Activated CD8-positive, alpha-beta memory T cell treated with anti-CD3 and anti-CD28 coated beads, Interleukin-2, amount 50 U/mL, for 4 hours (primary cell): ENCODE results near the gene RNF126.
"Not testable (repeated sequence)": the region's sequence is repeated elsewhere in the genome, so short reads cannot be mapped to it uniquely, and the experiment has no call there.

ENCODE experiments used
- DNase-seq: peaks from one replicate; pipeline ENCODE4 v3.0.0-alpha.2; 2020

The RNF126 gene

DNA sequence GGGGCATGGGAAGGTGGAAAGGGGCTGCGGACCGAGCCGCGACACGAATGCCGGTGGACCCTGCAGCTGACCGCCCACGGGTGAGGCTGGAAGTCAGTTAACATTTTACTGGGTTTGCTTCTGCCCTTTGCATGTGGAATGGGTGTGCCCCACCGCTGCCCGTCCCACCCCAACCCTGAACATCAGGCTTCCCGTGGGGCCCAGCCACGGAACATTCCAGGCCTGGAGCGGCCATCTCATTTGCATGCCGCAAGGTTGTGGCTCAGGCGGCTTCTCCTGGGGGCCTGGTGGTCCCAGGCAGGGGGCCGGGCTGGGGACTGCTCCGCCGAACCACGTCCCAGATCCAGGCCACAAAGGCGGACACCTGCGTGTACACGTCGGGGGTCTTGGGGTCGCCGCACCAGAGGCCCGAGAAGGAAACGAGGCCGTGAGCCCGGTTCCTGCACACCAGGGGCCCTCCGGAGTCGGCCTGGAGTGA, 22.5 kb upstream of the RNF126 start:
- DNase-seq, result no peak

DNA sequence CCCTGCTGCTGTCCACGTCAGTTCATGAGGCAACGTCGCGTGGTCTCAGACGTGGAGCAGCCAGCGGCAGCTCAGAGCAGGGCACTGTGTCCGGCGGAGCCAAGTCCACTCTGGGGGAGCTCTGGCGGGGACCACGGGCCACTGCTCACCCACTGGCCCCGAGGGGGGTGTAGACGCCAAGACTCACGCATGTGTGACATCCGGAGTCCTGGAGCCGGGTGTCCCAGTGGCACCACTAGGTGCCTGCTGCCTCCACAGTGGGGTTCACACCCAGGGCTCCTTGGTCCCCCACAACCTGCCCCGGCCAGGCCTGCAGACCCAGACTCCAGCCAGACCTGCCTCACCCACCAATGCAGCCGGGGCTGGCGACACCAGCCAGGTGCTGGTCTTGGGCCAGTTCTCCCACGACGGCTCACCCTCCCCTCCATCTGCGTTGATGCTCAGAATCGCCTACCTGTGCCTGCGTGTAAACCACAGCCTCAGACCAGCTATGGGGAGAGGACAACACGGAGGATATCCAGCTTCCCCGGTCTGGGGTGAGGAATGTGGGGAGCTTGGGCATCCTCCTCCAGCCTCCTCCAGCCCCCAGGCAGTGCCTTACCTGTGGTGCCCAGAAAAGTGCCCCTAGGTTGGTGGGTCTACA, 19.8 kb upstream of the RNF126 start:
- DNase-seq, result no peak

DNA sequence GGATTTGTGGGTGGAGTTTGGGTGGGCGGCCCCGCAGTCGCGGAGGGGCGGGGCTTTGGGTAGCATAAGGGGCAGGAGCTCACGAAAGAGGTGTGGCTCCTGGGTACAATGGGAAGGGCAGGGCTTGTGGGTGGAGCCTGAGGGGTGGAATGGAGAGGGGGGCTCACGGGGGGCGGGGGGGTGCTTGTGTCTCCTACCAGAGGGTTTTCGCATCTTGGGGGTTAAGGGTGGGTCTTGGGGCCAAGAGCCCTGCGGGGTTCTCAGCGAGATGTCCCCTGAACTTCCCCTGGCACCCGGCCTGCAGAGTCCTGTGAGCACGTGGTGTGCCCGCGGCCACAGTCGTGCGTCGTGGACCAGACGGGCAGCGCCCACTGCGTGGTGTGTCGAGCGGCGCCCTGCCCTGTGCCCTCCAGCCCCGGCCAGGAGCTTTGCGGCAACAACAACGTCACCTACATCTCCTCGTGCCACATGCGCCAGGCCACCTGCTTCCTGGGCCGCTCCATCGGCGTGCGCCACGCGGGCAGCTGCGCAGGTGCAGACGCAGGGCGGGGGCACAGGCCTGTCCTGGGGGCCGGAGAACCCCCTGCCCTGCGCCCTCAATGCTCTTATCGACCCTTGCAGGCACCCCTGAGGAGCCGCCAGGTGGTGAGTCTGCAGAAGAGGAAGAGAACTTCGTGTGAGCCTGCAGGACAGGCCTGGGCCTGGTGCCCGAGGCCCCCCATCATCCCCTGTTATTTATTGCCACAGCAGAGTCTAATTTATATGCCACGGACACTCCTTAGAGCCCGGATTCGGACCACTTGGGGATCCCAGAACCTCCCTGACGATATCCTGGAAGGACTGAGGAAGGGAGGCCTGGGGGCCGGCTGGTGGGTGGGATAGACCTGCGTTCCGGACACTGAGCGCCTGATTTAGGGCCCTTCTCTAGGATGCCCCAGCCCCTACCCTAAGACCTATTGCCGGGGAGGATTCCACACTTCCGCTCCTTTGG, 18.3 kb upstream of the RNF126 start:
- peak; percentile 90 for DNase-seq

DNA sequence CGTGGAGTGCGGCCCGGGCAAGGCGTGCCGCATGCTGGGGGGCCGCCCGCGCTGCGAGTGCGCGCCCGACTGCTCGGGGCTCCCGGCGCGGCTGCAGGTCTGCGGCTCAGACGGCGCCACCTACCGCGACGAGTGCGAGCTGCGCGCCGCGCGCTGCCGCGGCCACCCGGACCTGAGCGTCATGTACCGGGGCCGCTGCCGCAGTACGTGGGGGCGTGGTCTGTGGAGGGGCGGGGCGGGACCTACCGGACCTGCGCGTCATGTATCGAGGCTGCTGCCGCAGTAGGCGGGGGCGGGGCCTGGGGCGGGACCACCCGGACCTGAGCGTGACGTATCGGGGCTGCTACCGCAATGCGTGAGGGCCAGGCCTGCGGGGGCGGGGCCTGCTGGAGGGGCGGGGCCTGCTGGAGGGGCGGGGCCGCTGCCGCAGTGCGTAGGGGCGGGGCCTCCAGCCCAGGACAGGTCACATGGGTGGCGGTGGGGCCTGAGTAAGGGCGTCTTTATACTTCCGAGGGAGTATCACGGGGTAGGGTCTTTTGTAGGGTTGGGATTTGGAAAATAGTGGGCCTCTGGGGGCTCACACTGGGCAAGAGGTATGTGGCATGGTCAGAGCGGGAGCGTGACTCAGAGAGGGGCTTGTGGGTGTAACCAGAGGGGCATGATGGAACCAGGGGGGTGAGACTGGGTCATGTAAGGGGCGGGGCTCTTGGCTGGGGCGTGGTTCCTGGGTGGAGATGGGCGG, 17.4 kb upstream of the RNF126 start:
- peak; percentile 100 for DNase-seq

DNA sequence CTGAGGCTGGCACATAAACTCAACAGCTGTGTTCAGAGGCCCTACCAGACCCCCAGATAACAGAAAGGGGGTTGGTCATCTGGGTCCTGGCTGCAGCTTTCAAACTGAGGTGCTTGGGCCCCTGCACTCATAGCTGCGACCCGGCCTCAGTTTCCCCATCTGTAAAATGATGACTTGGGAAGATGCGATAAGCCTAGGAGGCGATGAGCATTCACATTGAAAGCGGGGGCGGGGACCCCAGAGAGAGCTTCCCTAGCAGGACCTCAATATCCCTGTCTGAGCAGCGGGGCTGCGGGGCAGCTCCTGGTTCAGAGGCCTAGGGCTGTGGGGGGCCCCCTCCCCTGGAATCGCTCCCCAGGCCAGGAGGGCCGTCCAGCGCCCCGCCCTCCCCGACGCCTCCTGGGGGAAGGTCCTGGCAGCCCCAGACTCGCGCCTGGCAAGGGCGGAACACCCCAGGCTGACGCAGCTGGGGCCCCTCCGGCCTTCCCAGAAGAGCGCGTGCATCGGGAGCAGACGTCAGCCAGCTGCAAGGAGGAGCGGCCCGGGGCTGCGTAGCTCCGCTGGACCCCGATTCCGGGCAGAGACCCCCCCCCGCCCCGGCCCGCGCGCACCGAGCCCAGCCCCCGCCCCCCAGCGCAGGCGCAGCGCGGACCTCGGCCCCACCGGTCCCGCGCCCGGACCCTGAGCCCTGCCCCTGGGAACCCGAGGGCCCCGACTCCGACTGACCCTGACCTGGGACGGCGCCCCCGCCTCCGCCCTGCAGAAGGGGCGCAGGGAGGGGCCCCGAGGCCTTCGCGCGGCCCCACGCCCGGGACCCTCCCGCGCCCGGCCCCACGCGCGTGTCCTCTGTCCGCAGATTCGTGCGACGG, 16.6 kb upstream of the RNF126 start:
- DNase-seq, result no peak

DNA sequence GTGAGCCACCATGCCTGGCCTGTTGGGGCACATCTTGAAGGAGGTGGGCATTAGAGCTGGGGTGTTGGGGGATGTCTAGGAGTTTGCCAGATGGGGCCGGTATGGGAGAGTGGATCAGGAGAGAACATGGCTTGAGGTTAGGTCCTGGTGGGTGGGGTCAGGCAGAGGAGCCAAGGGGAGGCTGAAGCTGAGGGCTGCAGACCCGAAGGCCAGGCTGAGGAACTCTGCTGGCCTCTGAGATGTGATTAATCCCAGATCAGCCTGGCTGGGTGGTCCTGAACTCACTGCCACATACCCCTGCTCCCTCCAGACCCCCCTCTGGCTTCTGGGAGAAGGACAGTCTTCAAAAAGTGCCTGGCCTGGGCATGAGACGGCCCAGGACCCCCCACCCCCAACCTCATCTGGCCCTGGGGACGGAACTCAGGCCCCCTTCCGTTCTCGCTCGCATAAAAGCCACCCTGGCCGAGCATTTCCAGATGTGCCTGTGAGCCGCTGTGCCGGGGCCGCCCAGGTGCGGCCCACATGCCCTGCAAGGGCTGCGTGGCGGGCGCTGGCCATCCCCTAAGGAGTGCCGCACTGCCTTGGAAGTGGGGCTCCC, 15.9 kb upstream of the RNF126 start:
- no peak for DNase-seq

DNA sequence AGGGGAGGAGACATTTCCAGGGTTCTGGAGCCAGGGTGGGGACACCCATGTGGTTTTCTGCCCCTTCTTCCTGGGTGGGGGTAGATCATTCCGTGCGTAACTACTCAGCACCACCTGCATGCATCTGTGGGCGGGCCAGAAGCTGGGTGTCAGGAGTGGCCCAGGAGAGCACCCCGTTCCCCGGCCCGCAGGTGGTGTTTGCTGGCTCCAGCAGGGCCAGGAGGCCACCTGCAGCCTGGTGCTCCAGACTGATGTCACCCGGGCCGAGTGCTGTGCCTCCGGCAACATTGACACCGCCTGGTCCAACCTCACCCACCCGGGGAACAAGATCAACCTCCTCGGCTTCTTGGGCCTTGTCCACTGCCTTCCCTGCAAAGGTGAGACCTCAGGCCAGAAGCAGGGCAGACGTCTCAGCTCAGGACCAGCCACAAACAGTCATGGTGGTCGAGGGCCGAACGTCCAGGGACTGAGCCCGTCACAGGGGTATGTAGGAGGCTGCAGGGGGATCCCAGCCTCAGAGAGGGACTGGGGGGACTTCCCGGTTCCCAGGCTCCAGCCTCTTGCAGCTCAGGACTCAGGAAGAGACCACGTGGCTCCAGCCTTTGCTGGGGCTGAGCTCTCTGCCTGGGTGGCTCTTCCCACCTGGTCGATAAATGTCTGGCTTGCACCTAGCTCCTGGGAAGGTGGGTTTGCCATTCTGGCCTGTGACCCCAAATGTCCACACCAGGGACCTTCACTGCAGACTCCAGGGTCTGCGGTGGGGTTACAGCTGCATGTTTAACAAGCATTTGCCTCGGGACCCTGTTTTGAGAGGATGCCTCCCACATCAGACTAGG, 14.8 kb upstream of the RNF126 start:
- DNase-seq, result no peak

DNA sequence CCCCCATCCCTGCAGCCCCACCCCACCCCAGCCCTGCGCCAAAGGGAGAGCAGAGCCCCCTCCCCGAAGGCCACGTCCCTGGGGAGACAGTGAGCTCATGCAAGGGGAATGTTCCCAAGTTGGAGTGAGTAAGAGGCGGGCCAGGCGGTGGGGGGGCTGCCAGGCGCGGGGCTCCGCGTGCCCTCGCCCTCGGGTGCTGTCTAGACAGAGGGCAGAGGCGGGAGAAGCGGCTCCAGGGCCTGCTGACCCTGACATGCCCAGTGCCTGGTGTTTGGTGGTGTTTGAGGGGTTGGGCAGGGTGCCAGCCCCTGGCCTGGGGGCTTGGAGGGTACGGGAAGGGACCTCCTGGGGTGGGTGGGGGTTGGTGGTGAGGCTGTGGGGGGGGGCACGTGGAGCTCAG, 14.2 kb upstream of the RNF126 start:
- no peak for DNase-seq

DNA sequence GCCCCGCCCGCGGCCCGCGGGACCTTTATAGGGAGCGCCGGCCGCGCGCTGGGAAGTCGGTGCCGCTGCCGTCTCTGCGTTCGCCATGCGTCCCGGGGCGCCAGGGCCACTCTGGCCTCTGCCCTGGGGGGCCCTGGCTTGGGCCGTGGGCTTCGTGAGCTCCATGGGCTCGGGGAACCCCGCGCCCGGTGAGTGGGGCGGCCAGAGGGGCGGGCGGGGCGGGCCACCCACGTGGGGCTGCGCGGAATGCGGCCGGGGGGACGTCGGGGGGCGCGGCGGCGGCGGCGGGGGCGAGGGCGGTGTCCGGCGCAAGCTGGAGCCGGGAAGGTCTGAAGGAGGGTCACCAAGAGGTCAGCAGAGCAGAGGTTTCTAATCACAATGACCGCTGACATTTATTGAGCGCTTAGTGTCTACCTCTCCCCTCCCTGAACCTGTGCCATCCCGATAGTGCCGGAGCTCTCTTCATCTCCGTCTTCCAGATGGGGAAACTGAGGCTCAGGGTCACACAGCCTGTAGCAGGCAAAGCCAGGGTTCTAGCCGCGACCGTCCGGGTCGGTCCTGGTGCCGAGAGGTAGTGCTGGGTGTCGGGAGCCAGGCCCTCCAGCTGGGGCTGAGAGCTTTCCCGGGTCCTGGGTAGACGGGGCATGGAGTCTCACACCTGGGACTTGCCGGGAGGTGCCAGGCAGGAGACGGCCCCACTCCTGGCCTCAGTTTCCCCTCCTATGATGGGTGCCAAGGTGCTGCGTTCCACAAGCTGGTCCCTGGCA, 13.5 kb upstream of the RNF126 start, which contains the start of gene FSTL3:
Gene FSTL3 (plus strand): TSS at position 54 of the 767 bp plus-strand sequence. CDS start 32 bp downstream, at position 86.
- DNase-seq, result no peak

DNA sequence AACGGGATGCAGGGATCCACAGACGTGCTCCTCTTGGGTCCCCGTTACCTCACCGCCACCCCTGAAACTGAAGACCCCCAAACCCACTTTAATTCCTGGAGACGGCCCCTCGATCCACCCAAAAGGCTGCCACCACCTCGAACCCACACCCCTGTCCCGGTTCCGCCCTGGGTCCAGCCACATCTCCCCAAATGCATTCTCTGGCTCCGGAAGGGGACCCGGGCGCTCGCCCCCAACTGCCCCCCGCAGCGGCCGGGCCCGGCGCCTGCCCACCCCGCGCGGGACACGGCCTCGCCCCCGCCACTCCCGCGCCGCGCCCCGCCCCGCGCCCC, 13.0 kb upstream of the RNF126 start:
- DNase-seq, result no peak

DNA sequence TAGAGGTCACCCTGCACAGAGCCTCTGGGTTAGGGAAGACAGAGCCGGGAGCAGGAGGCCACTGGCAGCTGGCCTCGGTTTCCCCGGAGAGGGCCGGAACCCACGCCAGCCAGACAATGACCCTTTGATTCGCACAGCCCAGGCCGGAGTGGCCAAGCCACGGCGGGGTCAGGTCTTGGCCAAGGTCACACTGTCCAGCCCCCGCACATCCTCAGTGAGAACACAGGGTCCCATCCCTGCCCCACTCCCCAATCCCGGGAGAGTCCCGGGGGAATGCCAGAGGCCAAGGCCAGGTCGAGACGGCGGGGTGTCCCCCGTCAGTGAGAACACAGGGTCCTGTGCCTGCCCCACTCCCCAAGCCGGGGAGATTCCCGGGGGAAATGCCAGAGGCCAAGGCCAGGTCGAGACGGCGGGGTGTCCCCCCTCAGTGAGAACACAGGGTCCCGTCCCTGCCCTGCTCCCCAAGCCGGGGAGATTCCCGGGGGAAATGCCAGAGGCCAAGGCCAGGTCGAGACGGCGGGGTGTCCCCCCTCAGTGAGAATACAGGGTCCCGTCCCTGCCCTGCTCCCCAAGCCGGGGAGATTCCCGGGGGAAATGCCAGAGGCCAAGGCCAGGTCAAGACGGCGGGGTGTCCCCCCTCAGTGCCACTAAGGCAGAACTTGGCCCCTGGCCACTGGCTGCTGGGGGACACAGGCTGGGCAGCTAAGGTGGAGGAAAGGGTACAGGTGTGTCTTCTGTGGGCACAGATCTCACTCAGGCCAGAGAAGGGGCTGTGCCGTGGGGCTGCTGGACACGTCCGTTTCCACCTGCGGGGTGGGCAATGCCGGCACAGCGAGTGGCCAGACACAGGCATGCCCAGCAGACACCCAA, 11.5 kb upstream of the RNF126 start:
- no peak for DNase-seq

DNA sequence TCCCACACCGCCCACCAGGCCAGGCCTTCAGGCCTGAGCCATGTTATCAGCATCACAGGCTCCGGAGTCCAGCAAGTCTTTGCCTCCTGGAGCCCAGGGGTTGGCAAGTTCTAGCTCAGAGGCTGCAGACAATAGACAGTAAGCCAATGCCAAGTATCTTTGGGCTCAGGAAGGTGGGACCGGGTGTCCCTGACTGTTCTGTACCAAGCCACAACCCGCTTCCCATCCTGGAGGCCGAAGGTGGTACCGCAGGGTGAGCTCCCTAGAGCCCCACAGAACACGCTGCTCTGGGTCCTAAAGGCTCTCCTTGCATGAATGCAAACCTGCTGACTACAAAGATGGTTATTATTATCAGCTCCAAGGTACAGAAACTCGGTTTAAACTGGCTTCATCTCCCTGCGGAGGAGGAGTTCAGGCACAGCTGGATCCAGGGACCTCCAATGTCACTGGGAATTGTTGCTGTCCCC, 7.6 kb upstream of the RNF126 start:
- DNase-seq, result no peak

DNA sequence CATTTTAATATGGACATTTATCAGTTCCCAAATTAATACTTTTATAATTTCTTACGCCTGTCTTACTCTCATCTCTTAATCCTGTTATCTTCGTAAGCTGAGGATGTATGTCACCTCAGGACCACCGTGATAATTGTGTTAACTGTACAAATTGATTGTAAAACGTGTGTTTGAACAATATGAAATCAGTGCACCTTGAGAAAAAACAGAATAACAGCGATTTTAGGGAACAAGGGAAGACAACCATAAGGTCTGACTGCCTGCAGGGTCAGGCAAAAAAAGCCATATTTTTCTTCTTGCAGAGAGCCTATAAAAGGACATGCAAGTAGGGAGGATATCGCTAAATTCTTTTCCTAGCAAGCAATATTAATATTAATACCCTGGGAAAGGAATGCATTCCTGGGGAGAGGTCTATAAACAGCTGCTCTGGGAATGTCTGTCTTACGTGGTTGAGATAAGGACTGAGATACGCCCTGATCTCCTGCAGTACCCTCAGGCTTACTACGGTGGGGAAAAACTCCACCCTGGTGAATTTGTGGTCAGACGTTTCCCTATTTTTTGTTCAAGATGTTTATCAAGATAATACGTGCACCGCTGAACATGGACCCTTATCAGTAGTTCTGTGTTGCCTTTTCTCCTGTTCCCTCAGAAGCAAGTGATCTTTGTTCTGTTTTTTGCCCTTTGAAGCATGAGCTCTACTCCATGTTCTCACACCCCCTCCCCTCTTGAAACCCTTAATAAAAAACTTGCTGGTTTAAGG, 5.8 kb upstream of the RNF126 start:
- DNase-seq, result not testable (repeated sequence)

DNA sequence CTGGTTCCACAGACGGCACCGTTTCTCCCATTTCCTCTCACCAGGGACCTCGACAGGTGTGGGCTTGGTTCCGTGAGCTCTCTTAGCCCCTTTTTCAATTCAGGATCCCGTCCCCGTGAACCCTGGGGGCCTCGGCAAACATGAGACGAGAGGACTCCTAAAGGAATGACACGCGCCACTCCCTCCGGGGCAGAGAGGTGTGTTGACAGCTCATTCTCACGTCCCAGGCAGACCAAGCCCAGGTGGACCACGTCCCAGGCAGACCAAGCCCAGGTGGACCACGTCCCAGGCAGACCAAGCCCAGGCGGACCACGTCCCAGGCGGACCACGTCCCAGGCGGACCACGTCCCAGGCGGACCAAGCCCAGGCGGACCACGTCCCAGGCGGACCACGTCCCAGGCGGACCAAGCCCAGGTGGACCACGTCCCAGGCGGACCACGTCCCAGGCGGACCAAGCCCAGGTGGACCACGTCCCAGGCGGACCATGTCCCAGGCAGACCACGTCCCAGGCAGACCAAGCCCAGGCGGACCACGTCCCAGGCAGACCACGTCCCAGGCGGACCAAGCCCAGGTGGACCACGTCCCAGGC, 4.1 kb upstream of the RNF126 start:
- not testable (repeated sequence) for DNase-seq

DNA sequence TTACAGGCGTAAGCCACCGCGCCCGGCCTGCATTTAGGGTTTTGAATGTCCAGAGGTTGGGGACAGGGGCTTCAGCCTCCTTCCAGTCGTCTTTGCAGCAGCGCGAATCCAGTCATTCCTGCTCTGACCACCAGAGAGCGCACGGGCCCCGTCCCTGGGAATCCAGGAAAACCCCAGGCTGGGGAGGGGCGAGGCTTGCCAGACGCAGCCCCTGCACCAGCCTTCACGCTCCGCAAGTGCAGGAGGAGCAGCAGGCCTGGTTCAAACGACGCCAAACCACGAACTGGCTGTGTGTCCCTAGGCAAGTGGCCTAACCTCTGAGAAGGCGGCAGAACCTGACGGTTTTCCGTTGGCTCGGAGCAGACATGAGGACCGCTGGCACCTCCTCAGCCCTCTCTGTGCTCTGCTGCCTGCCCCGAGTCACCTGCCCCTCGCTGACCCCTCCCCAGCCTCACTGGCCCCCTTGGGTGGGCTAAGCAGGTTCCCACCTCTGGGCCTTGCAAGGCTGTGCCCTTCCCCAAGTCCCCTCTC, 2.0 kb upstream of the RNF126 start:
- peak; percentile 83 for DNase-seq

DNA sequence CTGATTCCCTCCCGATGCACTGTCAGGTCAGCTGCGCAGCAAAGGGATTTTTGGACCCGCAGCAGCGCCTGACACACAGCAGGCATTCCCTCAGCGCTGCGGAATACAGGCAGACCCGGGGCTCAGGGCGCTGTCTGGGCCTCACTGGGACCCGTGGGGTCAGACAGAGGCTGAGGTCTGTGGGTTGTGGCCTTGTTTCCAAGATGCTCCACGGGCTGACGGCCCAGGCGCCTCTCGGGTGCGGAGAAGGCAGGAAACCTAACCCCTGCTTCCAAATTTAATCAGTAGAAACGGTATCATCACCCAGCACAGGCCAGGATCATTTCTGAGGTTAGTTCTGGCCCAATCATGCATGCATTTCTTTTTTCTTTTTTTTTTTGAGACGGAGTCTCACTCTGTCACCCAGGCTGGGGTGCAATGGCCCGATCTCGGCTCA, 686 bp upstream of the RNF126 start:
- DNase-seq, result no peak

DNA sequence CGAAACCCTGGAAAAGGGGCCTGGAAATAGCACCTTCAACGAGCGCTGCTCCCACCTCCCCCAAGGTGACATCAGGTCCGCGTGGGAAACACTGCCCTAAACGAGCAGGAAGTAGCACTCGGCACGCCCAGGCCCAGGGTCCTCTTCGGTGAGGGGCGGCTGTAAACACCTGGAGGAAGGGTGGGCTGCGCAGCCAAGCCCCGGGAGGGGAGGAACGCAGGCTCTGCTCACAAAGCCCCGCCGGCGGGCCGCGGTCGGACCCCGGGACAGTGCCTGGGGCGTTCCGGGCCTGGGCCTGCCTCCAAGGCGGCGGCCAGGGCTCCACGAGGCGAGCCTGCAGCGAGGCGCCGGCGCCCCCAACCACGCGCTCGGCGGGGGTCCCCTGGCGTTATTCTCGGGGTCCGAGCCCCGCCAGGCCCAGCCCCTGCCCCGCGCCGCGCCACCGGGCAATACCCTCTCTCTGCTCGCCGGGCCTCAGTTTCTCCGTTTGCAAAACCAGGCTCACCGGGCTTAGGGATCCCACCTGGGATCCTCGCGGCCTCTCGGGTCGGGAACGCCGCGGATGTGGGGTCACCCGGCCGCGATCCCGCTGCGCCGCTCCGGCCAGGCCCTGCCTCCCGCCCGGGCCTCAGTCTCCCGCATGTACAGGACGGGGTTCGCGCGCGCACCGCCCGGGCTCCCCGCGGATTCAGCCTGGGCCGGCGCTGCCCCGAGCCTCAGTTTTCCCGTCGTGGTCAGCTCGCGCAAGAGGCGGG, 630 bp downstream of the RNF126 start:
- DNase-seq, result peak; percentile 78
